BJ (cell line): ENCODE results near the gene P4HTM. TPM values are rescaled to one million over a fixed set of nuclear protein-coding genes. Genes with fewer than 3 reads are reported as not detected.

Experiments
- CTCF ChIA-PET: fragments of 350-600 bp; formaldehyde crosslinking; extraction: SDS; loops from one replicate; lab custom pipeline; 2021; ENCODE audit warnings: antibody characterized with exemption, inconsistent platforms; lab: Yijun Ruan, JAX
- POLR2A ChIA-PET: fragments of 300-600 bp; sonication (Branson Sonifier 250); formaldehyde crosslinking; extraction: SDS; loops from one replicate; lab custom pipeline; 2021; ENCODE audit warnings: antibody characterized with exemption; lab: Charles Lee
- DNase-seq: peaks from one replicate; pipeline ENCODE4 v3.0.0-alpha.2; 2011; ENCODE audit warnings: low read depth
- H3K27me3 ChIP-seq: 2 replicates; pipeline ENCODE4 v1.6.0; 2011; ENCODE audit warnings: low read length; ENCODE audit not compliant: control insufficient read depth, insufficient read depth
- H3K36me3 ChIP-seq: 2 replicates; pipeline ENCODE4 v1.5.1; 2011; ENCODE audit warnings: low read length; ENCODE audit not compliant: control insufficient read depth, insufficient read depth
- H3K4me3 ChIP-seq: 2 replicates; pipeline ENCODE4 v1.5.1; 2011; ENCODE audit warnings: low read depth, mild to moderate bottlenecking, control low read depth, low read length
- CTCF ChIP-seq: IDR thresholded peaks from 2 replicates; pipeline ENCODE4 v1.5.1; 2011; ENCODE audit warnings: low read depth, mild to moderate bottlenecking, control low read depth, inconsistent platforms, low read length, moderate library complexity; ENCODE audit not compliant: insufficient read depth
- polyA plus RNA-seq: library from polyadenylated mRNA; depleted of rRNA; stranded (reverse); fragments of >200 nt; gene quantifications from 2 replicates; pipeline ENCODE4 v1.2.3, GENCODE V29; 2011

Gene P4HTM
- polyA plus RNA-seq, 1 experiment: 38.4 TPM

DNA sequence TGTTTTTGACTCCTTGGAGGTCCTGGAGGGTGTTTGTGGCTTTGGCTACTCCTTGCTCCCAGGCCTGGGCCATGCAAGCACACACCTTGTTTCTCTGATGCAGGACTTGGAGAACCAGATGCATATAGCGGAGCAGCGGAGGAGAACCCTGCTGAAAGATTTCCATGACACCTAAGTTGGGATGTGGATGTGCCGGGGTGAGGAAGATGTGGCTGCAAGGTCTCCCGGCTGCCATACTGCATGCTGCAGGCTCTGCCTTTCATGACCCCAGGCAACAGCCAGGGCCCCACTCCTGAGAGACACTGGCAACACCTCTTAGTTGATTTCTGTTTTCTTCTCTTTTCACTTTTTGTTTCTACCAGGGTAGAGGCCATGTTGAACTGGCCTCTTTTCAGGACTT is 6.9 kb upstream of the P4HTM start:
- Histone ChIP-seq H3K4me3 (no peak overlapping the region), H3K36me3 (peaks cover 29% of the 10 kb centered on the region), H3K27me3 (no peaks in the 10 kb centered on the region)
- DNase-seq: no peak
- ChIA-PET POLR2A (no interaction called here), CTCF (no interaction called here)
- TF ChIP-seq CTCF: no peak

- CTCF ChIA-PET: no interaction called here
- no peak for TF ChIP-seq CTCF
- H3K27me3 ChIP-seq: no peaks in the 10 kb centered on the region
- POLR2A ChIA-PET: no interaction called here
- peaks cover 22% of the 10 kb centered on the region for H3K36me3 ChIP-seq
- H3K4me3 ChIP-seq: no peak overlapping the region
- DNase-seq: no peak
Observed at GRCh38 chr3:48984663-48985062, 5.4 kb upstream of the P4HTM start.

DNA sequence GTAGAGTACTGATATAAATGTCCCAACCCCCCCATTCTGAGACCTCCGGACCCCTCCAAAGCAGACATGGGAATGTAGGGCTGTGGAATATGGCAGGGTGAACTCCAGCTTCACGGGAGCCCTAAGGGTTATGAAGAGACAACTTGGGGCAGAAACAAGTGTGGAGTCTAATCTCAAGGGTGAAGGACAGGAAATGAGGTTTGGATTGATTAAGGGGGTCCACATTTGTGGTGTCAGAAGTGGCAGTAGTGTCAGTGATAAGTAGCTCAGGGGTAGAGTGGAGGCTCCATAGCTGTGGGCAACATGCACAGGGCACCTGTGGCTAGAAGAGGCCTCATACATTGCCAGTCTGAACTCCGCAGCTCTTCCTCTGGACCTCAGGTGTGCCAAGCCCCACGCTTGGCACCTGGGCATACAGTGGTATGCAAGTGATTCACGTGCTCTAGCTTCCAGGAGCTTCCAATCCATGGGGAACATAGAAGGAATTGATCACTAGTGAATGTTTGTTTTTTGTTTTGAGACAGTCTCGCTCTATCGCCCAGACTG is 4.1 kb upstream of the P4HTM start:
- POLR2A ChIA-PET: no interaction called here
- TF ChIP-seq CTCF: no peak
- CTCF ChIA-PET: interaction anchor here (1.1 to 1.3 kb wide), 3 partner anchors 16 to 36 kb away, joined by 3 to 7 read pairs (median 4); partner anchors contain the start of gene NDUFAF3
- Histone ChIP-seq H3K4me3 (no peak overlapping the region), H3K27me3 (no peaks in the 10 kb centered on the region), H3K36me3 (peaks cover 19% of the 10 kb centered on the region)
- DNase-seq: no peak

DNA sequence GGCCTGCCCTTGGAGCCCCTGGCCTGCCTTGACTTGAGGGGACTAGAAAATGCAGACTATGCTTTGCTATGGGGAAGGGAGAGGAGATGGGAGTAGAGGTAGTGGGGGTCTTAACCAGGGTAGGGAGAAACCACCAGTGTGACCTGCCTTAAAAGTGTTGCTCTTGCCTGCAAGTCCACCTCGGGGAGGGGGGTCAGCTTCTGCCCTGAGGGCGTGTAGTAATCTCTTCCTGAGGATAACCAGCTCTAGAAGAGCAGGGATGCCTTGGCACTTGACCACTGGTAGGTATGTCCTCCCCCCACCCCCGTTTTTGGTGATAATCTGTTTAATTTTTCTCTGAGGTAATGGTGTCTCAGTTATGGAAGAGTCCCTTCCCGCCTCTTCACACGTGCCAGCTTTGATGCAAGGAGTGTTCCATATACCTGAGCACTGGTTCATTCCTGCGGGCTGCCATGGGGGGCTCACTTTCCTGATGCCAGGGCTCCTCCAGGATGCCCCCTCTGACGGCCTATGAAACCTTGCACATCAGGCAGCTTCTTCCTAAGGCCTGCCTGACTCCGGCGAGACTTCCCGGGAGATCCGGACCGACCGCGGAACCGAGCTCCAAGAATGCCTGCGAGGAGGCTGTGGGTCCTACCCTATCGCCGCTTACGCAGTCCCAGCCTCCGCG is 780 bp upstream of the P4HTM start:
- TF ChIP-seq CTCF: no peak

DNA sequence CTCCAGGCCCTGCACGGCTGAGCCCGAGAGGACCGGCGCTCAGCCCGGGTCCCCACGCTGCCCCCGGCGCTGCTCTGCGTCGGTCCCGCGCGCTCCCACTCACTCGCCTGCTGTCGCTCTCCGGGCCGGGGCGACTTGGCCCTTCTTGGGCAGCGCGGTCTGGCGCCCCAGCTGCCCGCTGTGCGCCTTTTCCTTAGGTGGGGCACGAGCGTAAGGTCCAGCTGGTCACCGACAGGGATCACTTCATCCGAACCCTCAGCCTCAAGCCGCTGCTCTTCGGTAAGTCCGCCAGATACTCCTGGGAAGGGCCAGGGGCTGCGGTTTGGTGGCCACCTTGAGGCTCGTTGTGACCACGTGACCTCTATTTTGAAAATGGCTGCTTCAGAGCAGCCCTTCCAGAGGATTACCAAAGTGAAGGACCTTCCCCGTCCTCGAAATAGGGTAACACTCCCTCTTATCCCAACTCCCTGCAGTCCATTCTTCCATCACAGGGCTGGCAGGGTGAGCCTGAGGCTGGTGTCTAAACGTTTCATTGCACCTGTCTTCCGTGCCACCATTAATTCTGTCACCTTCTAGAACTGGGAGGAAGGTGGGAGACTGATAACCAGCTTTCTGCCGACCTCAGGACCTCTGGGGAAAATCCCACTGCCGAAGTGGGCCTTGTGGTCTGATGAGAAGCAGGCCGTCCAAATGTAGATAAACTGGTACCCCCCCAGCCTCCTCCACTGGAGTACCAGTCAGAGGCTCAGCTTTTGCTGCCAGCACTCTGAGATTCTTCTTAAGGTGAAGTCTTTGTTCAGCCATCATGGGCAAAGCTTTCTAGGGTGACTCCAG is 812 bp downstream of the P4HTM start:
- H3K27me3 ChIP-seq: no peaks in the 10 kb centered on the region
- POLR2A ChIA-PET: no interaction called here
- CTCF ChIA-PET: interaction anchor here (0.9 to 5.7 kb wide), 5 partner anchors 9 to 40 kb away, joined by 3 to 60 read pairs (median 4); partner anchors contain the start of genes DALRD3, NDUFAF3 and WDR6
- H3K36me3 ChIP-seq: peaks cover 6% of the 10 kb centered on the region
- peak overlapping the region; percentile 88 for H3K4me3 ChIP-seq
- no peak for DNase-seq
- no peak for TF ChIP-seq CTCF

More for the DNA sequence above, 780 bp upstream of the P4HTM start:
- ChIA-PET CTCF (interaction anchor here (0.6 to 5.7 kb wide), 12 partner anchors 10 to 459 kb away, joined by 3 to 60 read pairs (median 5); partner anchors contain the start of genes DALRD3, IMPDH2, NDUFAF3 and QRICH1), POLR2A (interaction anchor here (0.6 to 1.3 kb wide), 4 partner anchors 18 to 60 kb away, joined by 3 to 9 read pairs (median 4); partner anchors contain the start of genes DALRD3 and WDR6)
- Histone ChIP-seq H3K36me3 (peaks cover 11% of the 10 kb centered on the region), H3K4me3 (peak overlapping the region; percentile 88), H3K27me3 (no peaks in the 10 kb centered on the region)
- no peak for DNase-seq
